SIG-M5 treated with dmso at 0.1 percent for 504 hours (cell line): ENCODE data around the gene RAD21L1.
A peak's percentile ranks its signal among the peaks of the same experiment; 100 is the strongest.

Experiments
- DNase-seq: peaks from one replicate; lab custom pipeline; 2025; ENCODE audit not compliant: unreplicated experiment; lab: John Stamatoyannopoulos, UW

Gene RAD21L1

DNA sequence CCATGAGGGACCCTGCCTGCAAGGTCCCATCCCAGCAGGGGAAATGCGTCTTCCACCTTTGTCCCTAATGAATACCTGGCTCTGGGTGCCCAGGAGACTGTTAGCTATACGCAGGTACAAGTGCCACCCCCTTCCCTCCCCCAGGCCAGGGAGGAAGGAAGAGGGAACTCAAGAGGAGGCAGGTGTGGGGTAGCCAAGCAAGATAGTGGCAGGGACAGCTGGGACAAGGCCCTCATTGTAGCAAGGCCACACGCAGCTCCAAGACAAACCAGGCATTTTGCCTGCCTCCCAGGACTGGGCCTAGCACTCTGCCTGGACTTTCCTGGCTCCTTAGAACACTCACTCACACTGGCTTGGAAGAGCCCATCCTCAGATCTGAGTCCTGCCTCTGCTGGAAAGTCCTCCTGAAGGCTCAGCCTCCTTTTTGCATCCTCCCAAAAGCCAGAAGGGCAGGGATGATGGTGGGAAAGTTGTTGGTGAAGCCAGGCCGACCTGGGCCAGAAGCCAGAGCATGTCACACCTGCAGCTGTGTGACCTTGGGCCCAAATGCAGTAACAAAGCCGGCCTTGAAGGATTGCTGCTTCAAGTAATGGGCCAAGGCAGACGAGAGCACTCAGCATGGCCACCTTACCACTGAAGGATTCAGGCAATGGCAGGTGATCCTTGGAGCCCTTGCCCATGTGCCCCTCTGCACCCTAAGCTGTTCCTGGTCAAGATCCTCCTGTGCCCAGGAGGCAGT lies 68.0 kb downstream of the RAD21L1 start:
- no peak for DNase-seq

DNA sequence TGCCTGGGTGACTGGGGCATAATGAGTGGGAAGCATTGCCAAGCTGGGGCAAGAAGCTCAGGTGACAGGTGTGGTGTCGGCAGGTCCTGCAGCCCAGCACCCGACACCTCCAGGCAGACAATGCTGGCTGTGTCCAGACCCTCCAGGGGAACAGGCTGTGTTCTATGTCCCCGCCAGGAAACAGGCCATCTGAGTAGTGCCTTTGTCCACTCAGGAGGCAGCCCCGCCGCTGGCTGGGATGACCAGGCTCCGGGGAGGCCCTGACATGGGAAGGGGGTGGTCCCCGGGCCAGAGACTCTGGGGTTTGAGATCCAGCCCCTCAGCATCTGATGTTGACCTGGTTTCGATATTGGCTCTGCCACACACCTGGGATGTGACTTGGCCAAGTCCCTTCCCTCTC lies 68.7 kb downstream of the RAD21L1 start:
- DNase-seq: no peak

DNA sequence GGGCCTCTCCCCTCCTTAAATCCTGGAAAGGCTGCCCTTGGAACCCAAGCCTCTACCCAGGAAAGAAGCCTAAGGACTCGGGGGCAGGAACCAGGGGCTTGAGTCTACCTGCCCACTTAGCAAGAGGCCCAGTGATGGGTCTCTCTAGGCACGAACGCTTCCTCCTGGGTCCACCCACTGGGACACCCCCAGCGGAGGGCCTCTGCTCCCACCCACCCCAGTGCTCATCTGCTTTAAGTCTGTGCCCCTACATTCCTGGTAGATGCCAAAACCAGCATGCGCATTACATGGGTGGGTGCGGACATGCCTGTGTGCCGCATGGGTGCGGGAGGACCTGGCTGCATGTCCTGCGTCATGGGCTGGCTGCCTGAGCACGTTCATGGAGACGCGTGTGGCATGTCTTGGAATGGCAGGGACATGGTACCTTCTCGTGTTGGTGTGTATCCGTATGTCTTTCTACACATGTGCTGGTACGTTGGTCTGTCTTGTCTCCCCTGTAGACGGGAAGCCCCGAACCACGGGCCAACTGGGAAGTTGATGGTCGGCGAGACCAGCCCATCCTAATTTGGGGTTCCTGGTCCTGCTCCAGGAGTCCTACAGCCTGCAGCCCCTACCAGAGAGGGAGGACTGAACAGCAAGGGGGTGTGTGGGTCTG lies 69.6 kb downstream of the RAD21L1 start:
- DNase-seq: no peak

- DNase-seq: no peak
Observed at GRCh38 chr20:1296117-1296610, 70.3 kb downstream of the RAD21L1 start.

DNA sequence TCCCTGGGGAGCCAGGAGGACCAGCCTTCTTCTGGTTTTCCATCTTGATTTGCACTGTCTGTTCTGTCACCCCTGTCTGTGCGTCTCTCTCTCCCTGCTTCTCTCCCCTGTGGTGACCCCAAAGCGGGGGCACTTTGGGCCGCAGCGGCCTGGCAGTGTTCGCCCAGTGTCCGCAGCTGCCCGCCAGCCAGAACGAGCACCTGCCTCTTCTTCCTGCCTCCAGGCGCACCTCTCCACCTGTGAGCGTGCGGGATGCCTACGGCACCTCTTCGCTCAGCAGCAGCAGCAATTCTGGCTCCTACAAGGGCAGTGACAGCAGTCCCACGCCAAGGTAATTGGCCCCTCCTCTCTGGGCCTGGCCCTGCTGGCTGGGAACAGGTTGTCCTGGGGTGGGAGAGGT lies 71.1 kb downstream of the RAD21L1 start:
- no peak for DNase-seq

DNA sequence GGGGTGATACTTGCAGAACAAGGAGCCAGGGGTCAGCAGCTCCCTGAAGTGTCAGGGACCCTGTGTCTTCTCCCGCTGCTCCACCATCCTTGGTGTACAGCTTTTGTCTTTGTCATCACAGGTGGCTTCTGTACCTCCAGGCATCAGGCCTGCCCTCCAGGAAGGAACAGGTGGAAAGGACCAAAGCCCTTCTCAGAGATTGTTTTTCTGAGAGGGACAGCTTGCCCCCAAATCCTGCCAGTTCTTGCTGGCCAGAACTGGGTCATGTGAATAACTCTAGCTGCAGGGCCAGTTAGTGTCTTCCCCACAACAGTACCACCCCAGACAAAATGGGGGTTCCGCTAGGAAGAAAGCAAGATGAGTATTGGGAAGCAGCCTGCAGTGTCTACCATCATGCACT lies 71.6 kb downstream of the RAD21L1 start:
- no peak for DNase-seq

DNA sequence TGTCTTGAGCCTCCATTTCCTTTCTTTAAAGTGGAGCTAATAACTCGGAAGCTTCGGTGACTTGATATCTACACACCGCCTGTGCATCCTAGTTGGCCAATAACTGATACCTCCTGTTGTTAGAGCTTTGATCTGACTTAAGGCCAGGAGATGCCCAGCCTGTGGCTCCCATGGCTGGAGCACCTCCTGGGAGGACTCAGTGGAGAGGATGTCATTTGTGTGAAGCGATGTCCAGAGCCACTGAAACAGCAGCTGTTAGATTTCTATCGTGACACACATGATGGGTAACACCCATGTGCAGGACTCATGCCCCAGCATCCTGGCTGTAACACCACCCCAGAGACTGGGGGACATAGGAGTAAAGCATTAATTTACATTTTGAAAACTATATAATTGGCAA lies 72.3 kb downstream of the RAD21L1 start:
- no peak for DNase-seq

GRCh38 chr20:1298888-1299511 lies 73.2 kb downstream of the RAD21L1 start:
- DNase-seq: no peak

DNA sequence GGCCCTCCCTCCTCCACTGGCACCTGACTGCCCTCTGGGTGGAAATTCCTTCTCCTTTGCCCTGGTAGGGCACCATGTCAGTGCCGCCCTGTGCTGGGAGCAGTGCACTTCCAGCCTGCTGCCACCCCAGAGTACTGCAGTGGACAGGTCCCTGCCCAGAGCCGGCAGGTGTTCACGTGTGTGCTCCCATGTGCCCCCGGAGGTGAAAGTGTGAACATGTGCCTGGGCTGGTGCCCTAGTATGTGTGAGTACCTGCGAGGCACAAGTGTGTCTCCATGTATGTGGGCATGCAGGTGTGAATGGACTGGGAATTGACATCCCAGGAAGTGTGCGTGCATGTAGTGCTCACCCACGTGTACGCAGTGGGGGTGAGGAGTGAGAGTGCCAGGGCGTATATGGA lies 73.7 kb downstream of the RAD21L1 start:
- DNase-seq: peak; percentile 19

DNA sequence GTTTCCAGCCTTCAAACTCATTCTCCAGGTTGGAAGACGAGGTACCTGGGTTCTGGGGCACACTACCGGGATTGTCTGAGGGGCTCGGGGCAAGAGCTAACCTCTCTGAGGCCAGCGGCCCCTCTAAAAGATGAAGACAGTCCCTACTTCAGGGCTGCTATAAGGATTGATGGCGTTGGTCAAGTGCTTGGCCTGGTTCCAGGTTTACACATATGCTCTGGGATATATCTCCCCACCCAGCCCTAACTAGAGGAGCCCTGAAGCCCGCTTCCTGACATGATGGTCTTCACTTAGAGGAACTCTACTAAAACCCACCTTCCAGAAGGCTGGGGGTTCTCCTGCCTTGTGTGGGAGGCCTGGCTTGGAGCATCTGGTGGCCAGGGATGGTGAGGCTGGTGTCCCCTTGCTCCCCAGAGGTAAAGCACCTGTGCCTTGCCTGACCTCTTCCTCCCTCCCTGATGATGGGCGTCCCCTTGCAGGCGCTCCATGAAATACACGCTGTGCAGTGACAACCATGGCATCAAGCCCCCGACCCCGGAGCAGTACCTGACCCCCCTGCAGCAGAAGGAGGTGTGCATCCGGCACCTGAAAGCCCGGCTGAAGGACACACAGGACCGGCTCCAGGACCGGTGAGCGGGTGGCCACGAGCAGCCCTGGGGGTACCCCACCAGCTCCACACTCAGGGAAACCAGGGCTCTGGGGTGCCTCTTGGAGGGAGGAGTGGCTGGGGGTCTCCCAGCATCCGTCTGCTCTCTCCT lies 74.4 kb downstream of the RAD21L1 start:
- no peak for DNase-seq

GRCh38 chr20:1301031-1301529 lies 75.2 kb downstream of the RAD21L1 start:
- DNase-seq: peak; percentile 68

GRCh38 chr20:1302685-1303541 lies 77.1 kb downstream of the RAD21L1 start:
- no peak for DNase-seq

GRCh38 chr20:1304710-1305515 lies 79.1 kb downstream of the RAD21L1 start:
- DNase-seq: no peak
